HCT116 (cell line): Measurements from ENCODE around the gene GSK3A. TPM values are rescaled to one million over a fixed set of nuclear protein-coding genes. Genes with fewer than 3 reads are reported as not detected.
A peak's percentile ranks its signal among the peaks of the same experiment; 100 is the strongest.

Experiments
- ATAC-seq: fragments of 200-7000 bp; cut with Tn5 transposase; 2 replicates; pipeline ENCODE4 v1.9.1; 2020; ENCODE audit warnings: mild to moderate bottlenecking, moderate library complexity
- BruUV-seq: library from RNA; stranded (reverse); fragments of 400-500 nt; replicated peaks from 2 replicates; lab custom pipeline; 2021; lab: Mats Ljungman, UMichigan
- CTCF ChIA-PET: fragments of 300-600 bp; sonication (Branson Sonifier 250); formaldehyde crosslinking; loops from one replicate; lab custom pipeline; 2021; ENCODE audit warnings: antibody characterized with exemption; lab: Charles Lee
- POLR2A ChIA-PET: fragments of 300-600, 350-600 bp; sonication (Branson Sonifier 250); formaldehyde crosslinking; loops from one replicate; lab custom pipeline; 2021; ENCODE audit warnings: antibody characterized with exemption; lab: Charles Lee
- RAD21 ChIA-PET, 2 experiments: fragments of 300-600 bp; sonication (Branson Sonifier 250); formaldehyde crosslinking; loops; one replicate each; lab custom pipeline; 2023; ENCODE audit warnings: low total read pairs in 2 of 2; ENCODE audit not compliant: uncharacterized antibody in 2 of 2, unreplicated experiment in 2 of 2, low non-redundant PET in 1 of 2; lab: Charles Lee
- DNase-seq: peaks from one replicate; pipeline ENCODE4 v3.0.0-alpha.2; 2010; ENCODE audit warnings: low read depth, low spot score
- H2AFZ ChIP-seq: fragments of 200-600 bp; shearing (Covaris generic), sonication (generic); 2 replicates; pipeline ENCODE4 v1.6.1; 2017; ENCODE audit warnings: low read depth, mixed run types, mixed read lengths, antibody characterized with exemption, low read length; ENCODE audit not compliant: poor library complexity, severe bottlenecking
- H3K27ac ChIP-seq: 2 replicates; pipeline ENCODE4 v1.5.1; 2012; ENCODE audit warnings: low read depth, low read length
- H3K27me3 ChIP-seq: fragments of 200-600 bp; sonication (generic); 2 replicates; pipeline ENCODE4 v1.6.1; 2016; ENCODE audit warnings: mixed run types, low read length, mixed read lengths; ENCODE audit not compliant: insufficient read depth
- H3K36me3 ChIP-seq, 2 experiments: fragments of 200-500 bp in 1 of 2; fragments of 200-600 bp in 1 of 2; sonication (Bioruptor generic) in 1 of 2; sonication (generic) in 1 of 2; 2 replicates each; pipeline versions ENCODE4 v1.5.1 to v1.6.1; 2014 to 2016; ENCODE audit warnings: low read length in 2 of 2, inconsistent platforms in 1 of 2, mixed read lengths in 1 of 2, mixed run types in 1 of 2; ENCODE audit not compliant: insufficient read depth in 2 of 2, control insufficient read depth in 1 of 2
- H3K4me1 ChIP-seq, 2 experiments: fragments of 200-600 bp in 1 of 2; sonication (generic) in 1 of 2; 2 replicates each; pipeline versions ENCODE4 v1.5.1 to v1.6.1; 2012 to 2017; ENCODE audit warnings: low read length in 2 of 2, inconsistent platforms in 1 of 2, mild to moderate bottlenecking in 1 of 2, mixed read lengths in 1 of 2, mixed run types in 1 of 2, moderate library complexity in 1 of 2; ENCODE audit not compliant: insufficient read depth in 2 of 2, control insufficient read depth in 1 of 2
- H3K4me2 ChIP-seq: fragments of 200-600 bp; sonication (generic); 2 replicates; pipeline ENCODE4 v1.6.1; 2017; ENCODE audit warnings: mixed run types, low read length, mixed read lengths
- H3K4me3 ChIP-seq, 2 experiments: fragments of 200-600 bp in 1 of 2; sonication (generic) in 1 of 2; replicated peaks in 1 of 2; 2 replicates each; pipeline ENCODE4 v1.5.1; 2011 to 2016; ENCODE audit warnings: low read length in 2 of 2, control low read depth in 1 of 2, low read depth in 1 of 2, mild to moderate bottlenecking in 1 of 2, mixed read lengths in 1 of 2, mixed run types in 1 of 2
- H3K79me2 ChIP-seq: fragments of 200-600 bp; sonication (generic); 2 replicates; pipeline ENCODE4 v1.6.1; 2017; ENCODE audit warnings: mild to moderate bottlenecking, mixed run types, low read length, moderate library complexity, mixed read lengths; ENCODE audit not compliant: insufficient read depth
- H3K9ac ChIP-seq: fragments of 200-600 bp; sonication (generic); 2 replicates; pipeline ENCODE4 v1.6.1; 2016; ENCODE audit warnings: low read length, mixed read lengths
- H3K9me2 ChIP-seq: fragments of 200-600 bp; sonication (generic), shearing (Covaris generic); 2 replicates; pipeline ENCODE4 v1.6.1; 2017; ENCODE audit warnings: mixed run types, mild to moderate bottlenecking, moderate library complexity; ENCODE audit not compliant: insufficient read depth
- H3K9me3 ChIP-seq, 2 experiments: fragments of 200-500 bp in 1 of 2; fragments of 200-600 bp in 1 of 2; sonication (Bioruptor generic) in 1 of 2; sonication (generic) in 1 of 2; 2 replicates each; pipeline ENCODE4 v1.6.1; 2014 to 2017; ENCODE audit warnings: low read length in 2 of 2, mixed read lengths in 2 of 2, inconsistent platforms in 1 of 2, low read depth in 1 of 2, mild to moderate bottlenecking in 1 of 2, mixed run types in 1 of 2, moderate library complexity in 1 of 2; ENCODE audit not compliant: control insufficient read depth in 1 of 2, insufficient read depth in 1 of 2
- H4K20me1 ChIP-seq: fragments of 200-600 bp; sonication (generic), shearing (Covaris generic); 2 replicates; pipeline ENCODE4 v1.6.1; 2017; ENCODE audit warnings: mixed run types, mild to moderate bottlenecking, moderate library complexity; ENCODE audit not compliant: insufficient read depth
- ATF3 ChIP-seq: IDR thresholded peaks from 2 replicates; pipeline ENCODE4 v1.6.1; 2012
- CBX3 ChIP-seq: IDR thresholded peaks from 2 replicates; pipeline ENCODE4 v1.6.1; 2012; ENCODE audit warnings: low read depth
- EZH2 ChIP-seq: fragments of 200-600 bp; sonication (generic); IDR thresholded peaks from 2 replicates; pipeline ENCODE4 v1.6.1; 2017; ENCODE audit warnings: antibody characterized with exemption, mixed run types
- EZH2phosphoT487 ChIP-seq: fragments of 200-600 bp; IDR thresholded peaks from 2 replicates; pipeline ENCODE4 v1.6.1; 2018; ENCODE audit warnings: antibody characterized with exemption, borderline replicate concordance
- MAX ChIP-seq: IDR thresholded peaks from 2 replicates; pipeline ENCODE4 v1.6.1; 2012
- SP1 ChIP-seq: IDR thresholded peaks from 2 replicates; pipeline ENCODE4 v1.6.1; 2012; ENCODE audit warnings: low read depth
- YY1 ChIP-seq: IDR thresholded peaks from 2 replicates; pipeline ENCODE4 v1.6.1; 2011; ENCODE audit warnings: low read length, low read depth, moderate library complexity, mild to moderate bottlenecking; ENCODE audit not compliant: insufficient replicate concordance; ENCODE audit errors: extremely low read depth
- ZBTB33 ChIP-seq: IDR thresholded peaks from 2 replicates; pipeline ENCODE4 v1.6.1; 2011; ENCODE audit warnings: mild to moderate bottlenecking, low read length, moderate library complexity; ENCODE audit not compliant: insufficient replicate concordance; ENCODE audit errors: extremely low read depth
- ZFX ChIP-seq: fragments of 450-650 bp; IDR thresholded peaks from 2 replicates; pipeline ENCODE4 v1.6.1; 2017
- ZNF274 ChIP-seq: fragments of 200-500 bp; sonication (Bioruptor generic); IDR thresholded peaks from 2 replicates; pipeline ENCODE4 v1.6.1; 2014; ENCODE audit warnings: mild to moderate bottlenecking, low read depth, low read length, inconsistent platforms
- intact Hi-C: fragments of 100-400 bp; cut with micrococcal nuclease; formaldehyde crosslinking; loops from 2 replicates; pipeline ENCODE4 v1.10.0; 2022
- total RNA-seq: library from RNA; stranded (reverse); gene quantifications from one replicate; pipeline ENCODE4 v1.2.1, GENCODE V29; 2021; ENCODE audit not compliant: unreplicated experiment
- TF ChIP-seq, protein P1 (sequence below), 3 experiments: fragments of 200-600 bp in 1 of 3; sonication (generic) in 1 of 3; IDR thresholded peaks in 2 of 3; conservative IDR thresholded peaks in 1 of 3; 2 replicates each; pipeline ENCODE4 v1.5.1; 2012 to 2017; ENCODE audit warnings: low read depth in 2 of 3, low read length in 2 of 3, antibody characterized with exemption in 1 of 3, borderline replicate concordance in 1 of 3, control low read depth in 1 of 3, mild to moderate bottlenecking in 1 of 3, mixed read lengths in 1 of 3, mixed run types in 1 of 3, moderate library complexity in 1 of 3; ENCODE audit not compliant: insufficient read depth in 1 of 3

Gene GSK3A
- total RNA-seq, 1 experiment from 2014 or later, result 57.2 TPM

GRCh38 chr19:42242069-42242511 lies 312 bp downstream of the GSK3A start:
- H3K4me1 ChIP-seq, result peaks cover 13 to 37% of the 10 kb centered on the region in 2 experiments
- peaks cover 45% of the 10 kb centered on the region for H3K79me2 ChIP-seq
- peak overlapping the region; percentile 78 for H3K27ac ChIP-seq
- H3K9ac ChIP-seq, result peak overlapping the region; percentile 79
- no peak overlapping the region for H2AFZ ChIP-seq
- ChIA-PET POLR2A (interaction anchor here (1.0 to 1.8 kb wide), 6 partner anchors 11 to 128 kb away, joined by 5 to 11 read pairs (median 7); partner anchors contain the start of gene ZNF526), CTCF (interaction anchor here (1.4 to 2.1 kb wide), 4 partner anchors 38 to 133 kb away, joined by 4 to 17 read pairs (median 8); partner anchors contain the start of gene POU2F2), RAD21 (interaction anchor here in 1 of 2 experiments (1.4 to 1.5 kb wide), 2 partner anchors 38 to 39 kb away, joined by 4 to 5 read pairs; no protein-coding TSS in a partner anchor)
- no peaks in the 10 kb centered on the region for H3K9me3 ChIP-seq
- intact Hi-C loops, result loop anchor here (2.0 to 5.0 kb wide), 2 partner anchors 39 to 155 kb away; no protein-coding TSS in a partner anchor
- H3K4me3 ChIP-seq, result peak overlapping the region; percentile 69 to 93
- peaks cover 4 to 11% of the 10 kb centered on the region in 2 experiments; a peak in 1 of 4 replicates for H3K36me3 ChIP-seq
- ATAC-seq (no peak), DNase-seq (no peak)
- no TSS peak for BruUV-seq
- H3K4me2 ChIP-seq, result peak overlapping the region; percentile 86
- peak; percentile 100 for TF ChIP-seq ZFX
- no peak for TF ChIP-seq ZBTB33
- H4K20me1 ChIP-seq, result no peaks in the 10 kb centered on the region; the same call in 1 of the 2 replicates
- no peaks in the 10 kb centered on the region for H3K27me3 ChIP-seq
- no peaks in the 10 kb centered on the region for H3K9me2 ChIP-seq

DNA sequence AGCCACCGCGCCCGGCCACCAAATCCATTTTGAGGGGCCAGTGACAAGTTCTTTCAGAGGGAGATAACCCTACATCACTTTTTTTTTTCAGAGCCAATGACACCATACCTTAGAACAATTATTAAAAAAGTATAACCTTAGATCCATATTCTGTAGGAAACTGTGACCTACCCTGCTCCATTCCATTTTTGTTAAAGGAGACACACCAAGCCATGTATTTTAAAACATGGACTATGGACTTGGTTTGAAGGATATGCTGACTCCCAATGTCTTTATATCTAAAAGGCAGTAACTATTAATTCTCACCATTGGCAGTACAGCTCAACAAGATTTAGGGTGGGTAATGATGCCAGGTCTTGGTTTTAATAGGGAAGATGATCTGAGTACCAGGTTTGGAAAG lies 1.1 kb downstream of the GSK3A start:
- DNase-seq (no peak), ATAC-seq (no peak)
- Histone ChIP-seq H3K27me3 (no peaks in the 10 kb centered on the region), H2AFZ (no peak overlapping the region), H4K20me1 (no peaks in the 10 kb centered on the region), H3K4me1 (peaks cover 8 to 28% of the 10 kb centered on the region in 2 experiments), H3K36me3 (peaks cover 8 to 17% of the 10 kb centered on the region in 2 experiments; a peak in 3 of 4 replicates), H3K9me2 (no peaks in the 10 kb centered on the region), H3K4me3 (peak overlapping the region; percentile 69 to 93), H3K79me2 (peaks cover 45% of the 10 kb centered on the region), H3K9me3 (no peaks in the 10 kb centered on the region), H3K9ac (peak overlapping the region; percentile 79), H3K27ac (peak overlapping the region; percentile 78), H3K4me2 (peak overlapping the region; percentile 86)
- no TSS peak for BruUV-seq
- ChIA-PET RAD21 (no interaction called here), CTCF (no interaction called here), POLR2A (no interaction called here)
- intact Hi-C loops, result loop anchor here (5.0 kb wide), 1 partner anchor 156 kb away; no protein-coding TSS in a partner anchor
- no peak for TF ChIP-seq ZBTB33
- no peak for TF ChIP-seq EZH2phosphoT487
- TF ChIP-seq ATF3, result no peak
- TF ChIP-seq EZH2, result no peak
- TF ChIP-seq CBX3, result no peak
- no peak for TF ChIP-seq SP1
- TF ChIP-seq, protein P1, sequence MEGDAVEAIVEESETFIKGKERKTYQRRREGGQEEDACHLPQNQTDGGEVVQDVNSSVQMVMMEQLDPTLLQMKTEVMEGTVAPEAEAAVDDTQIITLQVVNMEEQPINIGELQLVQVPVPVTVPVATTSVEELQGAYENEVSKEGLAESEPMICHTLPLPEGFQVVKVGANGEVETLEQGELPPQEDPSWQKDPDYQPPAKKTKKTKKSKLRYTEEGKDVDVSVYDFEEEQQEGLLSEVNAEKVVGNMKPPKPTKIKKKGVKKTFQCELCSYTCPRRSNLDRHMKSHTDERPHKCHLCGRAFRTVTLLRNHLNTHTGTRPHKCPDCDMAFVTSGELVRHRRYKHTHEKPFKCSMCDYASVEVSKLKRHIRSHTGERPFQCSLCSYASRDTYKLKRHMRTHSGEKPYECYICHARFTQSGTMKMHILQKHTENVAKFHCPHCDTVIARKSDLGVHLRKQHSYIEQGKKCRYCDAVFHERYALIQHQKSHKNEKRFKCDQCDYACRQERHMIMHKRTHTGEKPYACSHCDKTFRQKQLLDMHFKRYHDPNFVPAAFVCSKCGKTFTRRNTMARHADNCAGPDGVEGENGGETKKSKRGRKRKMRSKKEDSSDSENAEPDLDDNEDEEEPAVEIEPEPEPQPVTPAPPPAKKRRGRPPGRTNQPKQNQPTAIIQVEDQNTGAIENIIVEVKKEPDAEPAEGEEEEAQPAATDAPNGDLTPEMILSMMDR (IDR thresholded peaks at IDR 0.05 in 2 of 3, conservative IDR thresholded peaks at IDR 0.05 in 1 of 3; ENCODE audit: borderline replicate concordance in 1 of 3, insufficient read depth in 1 of 3, low read depth in 2 of 3, low read length in 2 of 3), result no peak
- no peak for TF ChIP-seq MAX
- TF ChIP-seq YY1, result no peak
- no peak for TF ChIP-seq ZNF274
